ENCODE measurements around the gene ZNF454.

Gene ZNF454

DNA sequence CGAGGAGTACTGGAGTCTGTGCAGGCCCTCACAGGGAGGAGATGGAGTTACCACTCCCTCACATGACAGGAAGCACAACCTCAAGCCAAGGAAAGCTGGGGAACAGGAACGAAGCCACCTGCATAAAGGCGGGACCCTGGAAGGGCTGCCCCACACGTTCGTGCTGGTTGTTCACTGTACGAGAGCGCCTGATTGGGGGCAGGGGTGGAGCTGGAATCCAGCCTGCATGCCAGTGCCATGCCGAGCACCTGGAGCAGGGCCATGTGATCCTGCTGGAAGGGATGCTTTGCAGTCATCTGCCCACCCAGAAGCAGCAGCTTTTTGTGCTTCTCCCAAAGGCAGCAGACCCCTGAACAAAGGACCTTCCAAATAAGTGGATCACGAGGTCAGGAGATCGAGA, 42.7 kb downstream of the ZNF454 start:
- H3K9me3 ChIP-seq (ENCODE audit: control insufficient read depth, low read length): no peaks in the 10 kb centered on the region
- H3K27me3 ChIP-seq (replicated peaks; ENCODE audit: control insufficient read depth, insufficient read depth, low read length, poor library complexity, severe bottlenecking): no peaks in the 10 kb centered on the region
- no peak overlapping the region for H3K27ac ChIP-seq (ENCODE audit: insufficient read depth, low read length, poor library complexity, severe bottlenecking)
- no peaks in the 10 kb centered on the region for H3K36me3 ChIP-seq (ENCODE audit: control insufficient read depth, insufficient read depth, low read length)
- no peaks in the 10 kb centered on the region for H3K4me1 ChIP-seq (ENCODE audit: control insufficient read depth, insufficient read depth, low read length, poor library complexity, severe bottlenecking)
- DNase-seq: no peak
- no peak overlapping the region for H3K4me3 ChIP-seq (ENCODE audit: insufficient read depth, low read depth, low read length, poor library complexity, severe bottlenecking)

DNA sequence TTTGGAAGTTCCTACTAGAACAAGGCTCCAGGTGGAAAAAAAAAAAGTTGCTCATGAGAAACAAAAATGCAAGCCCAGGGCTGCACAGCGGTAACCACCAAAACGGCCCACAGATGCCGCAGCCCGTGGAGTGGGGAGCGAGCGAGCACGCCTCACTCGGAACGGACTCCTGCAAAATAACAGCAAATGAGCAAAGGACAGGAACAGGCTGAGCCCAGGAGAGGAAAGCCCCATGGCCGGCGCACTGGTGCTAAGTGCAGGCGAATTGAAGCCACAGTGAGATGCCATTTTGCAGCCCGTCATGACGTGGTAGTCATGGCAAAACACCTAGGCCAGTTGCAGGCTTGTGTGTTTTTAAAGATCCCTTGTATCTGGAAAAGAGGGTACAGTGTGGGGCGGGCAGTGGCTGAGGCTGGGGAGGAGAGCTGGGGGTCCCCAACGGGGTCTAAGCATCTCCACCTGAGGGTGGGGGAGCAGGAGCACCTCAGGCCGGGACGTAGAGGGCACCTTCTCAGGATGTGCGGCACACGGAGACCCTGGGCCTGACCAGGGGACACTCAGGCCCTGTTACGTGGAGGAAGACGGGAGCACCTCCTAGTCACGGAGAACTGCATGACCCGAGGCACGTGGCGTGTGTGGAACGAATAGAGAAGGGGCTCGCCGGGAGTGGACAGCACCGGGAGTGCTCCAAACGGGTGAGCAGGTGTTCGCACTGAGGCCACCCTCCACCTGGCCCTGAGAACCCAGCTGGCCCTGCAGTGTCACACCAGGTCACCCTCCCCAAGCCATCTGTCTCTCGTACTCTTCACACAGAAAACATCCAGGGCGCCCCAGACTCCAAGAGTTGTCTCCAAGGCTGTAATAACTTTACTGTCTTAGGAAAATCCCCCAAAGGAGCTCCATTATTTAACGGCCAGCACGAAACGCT, 43.4 kb downstream of the ZNF454 start:
- no peak overlapping the region for H3K4me3 ChIP-seq (ENCODE audit: insufficient read depth, low read depth, low read length, poor library complexity, severe bottlenecking)
- no peaks in the 10 kb centered on the region for H3K27me3 ChIP-seq (replicated peaks; ENCODE audit: control insufficient read depth, insufficient read depth, low read length, poor library complexity, severe bottlenecking)
- H3K36me3 ChIP-seq (ENCODE audit: control insufficient read depth, insufficient read depth, low read length): no peaks in the 10 kb centered on the region
- H3K9me3 ChIP-seq (ENCODE audit: control insufficient read depth, low read length): no peaks in the 10 kb centered on the region
- no peaks in the 10 kb centered on the region for H3K4me1 ChIP-seq (ENCODE audit: control insufficient read depth, insufficient read depth, low read length, poor library complexity, severe bottlenecking)
- no peak for DNase-seq
- H3K27ac ChIP-seq (ENCODE audit: insufficient read depth, low read length, poor library complexity, severe bottlenecking): no peak overlapping the region

DNA sequence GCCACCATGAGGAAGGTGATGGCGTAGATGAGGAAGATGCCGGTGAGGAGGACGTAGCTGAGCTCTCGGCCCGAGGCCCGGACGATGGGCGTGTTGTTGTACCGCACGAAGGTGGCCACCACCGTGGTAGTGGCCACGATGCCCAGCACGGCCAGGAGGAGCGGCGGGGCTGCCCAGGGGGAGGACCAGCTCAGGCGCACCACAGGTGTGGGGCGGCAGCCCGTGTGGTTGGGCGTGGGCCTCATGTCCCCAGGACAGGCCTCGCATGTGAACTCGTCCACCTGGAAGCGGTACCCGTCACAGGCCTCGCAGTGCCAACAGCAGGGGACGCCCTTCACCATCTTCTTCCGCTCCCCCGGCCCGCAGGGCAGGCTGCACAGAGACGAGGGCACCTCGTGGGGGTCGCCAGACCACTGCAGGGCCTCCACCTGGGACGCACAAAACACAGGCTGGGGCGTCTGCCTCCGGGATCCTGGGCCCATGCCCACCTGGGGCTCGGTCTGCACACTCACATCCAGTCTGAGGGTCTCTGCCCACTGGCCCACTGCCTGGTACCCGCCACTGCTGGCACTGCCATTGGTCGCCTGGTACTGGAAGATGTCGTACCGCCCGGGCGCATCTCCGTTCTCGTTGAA, 45.4 kb downstream of the ZNF454 start:
- H3K4me3 ChIP-seq (ENCODE audit: insufficient read depth, low read depth, low read length, poor library complexity, severe bottlenecking): no peak overlapping the region
- no peaks in the 10 kb centered on the region for H3K27me3 ChIP-seq (replicated peaks; ENCODE audit: control insufficient read depth, insufficient read depth, low read length, poor library complexity, severe bottlenecking)
- DNase-seq: no peak
- no peaks in the 10 kb centered on the region for H3K9me3 ChIP-seq (ENCODE audit: control insufficient read depth, low read length)
- no peaks in the 10 kb centered on the region for H3K36me3 ChIP-seq (ENCODE audit: control insufficient read depth, insufficient read depth, low read length)
- no peaks in the 10 kb centered on the region for H3K4me1 ChIP-seq (ENCODE audit: control insufficient read depth, insufficient read depth, low read length, poor library complexity, severe bottlenecking)
- no peak overlapping the region for H3K27ac ChIP-seq (ENCODE audit: insufficient read depth, low read length, poor library complexity, severe bottlenecking)

DNA sequence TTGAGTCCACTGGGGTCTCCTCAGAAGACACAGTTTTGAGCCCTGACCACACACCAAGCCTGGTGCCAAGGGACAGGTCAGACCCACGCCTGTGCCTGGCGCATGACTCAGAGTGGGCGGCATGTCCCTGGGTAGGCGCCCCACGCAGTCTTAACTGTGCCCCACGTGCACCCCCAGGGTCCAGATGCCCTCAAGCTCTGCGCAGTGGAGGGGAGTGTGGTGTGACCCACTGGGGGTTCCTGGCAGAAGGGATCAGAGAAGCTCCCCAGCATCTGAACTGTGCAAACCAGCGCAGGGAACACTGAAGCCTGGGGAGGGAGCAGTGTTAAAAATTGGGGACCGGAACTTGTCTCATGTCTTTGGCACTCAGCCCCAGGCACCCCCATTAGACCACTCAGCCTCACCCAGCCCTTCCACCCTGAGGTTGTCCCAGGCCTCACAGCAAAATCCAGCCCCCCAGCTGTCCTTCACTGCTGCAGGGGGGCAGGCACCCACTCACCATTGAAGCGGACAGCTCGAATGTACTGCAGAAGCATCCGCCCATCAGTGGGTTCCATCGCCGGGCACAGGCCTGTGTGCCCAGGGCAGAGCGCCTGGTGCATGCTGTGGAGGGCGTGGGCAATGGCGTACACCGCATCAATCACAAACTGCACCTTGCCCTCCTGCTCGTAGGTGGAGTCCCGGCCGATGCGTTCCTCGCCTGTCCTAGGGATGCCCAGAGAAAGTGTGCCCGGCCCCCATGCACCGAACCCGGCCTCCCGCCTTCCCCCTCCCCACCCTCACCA, 47.6 kb downstream of the ZNF454 start:
- no peaks in the 10 kb centered on the region for H3K9me3 ChIP-seq (ENCODE audit: control insufficient read depth, low read length)
- peaks cover 2% of the 10 kb centered on the region for H3K27me3 ChIP-seq (replicated peaks; ENCODE audit: control insufficient read depth, insufficient read depth, low read length, poor library complexity, severe bottlenecking)
- no peaks in the 10 kb centered on the region for H3K36me3 ChIP-seq (ENCODE audit: control insufficient read depth, insufficient read depth, low read length)
- H3K4me1 ChIP-seq (ENCODE audit: control insufficient read depth, insufficient read depth, low read length, poor library complexity, severe bottlenecking): no peaks in the 10 kb centered on the region
- no peak for DNase-seq
- no peak overlapping the region for H3K27ac ChIP-seq (ENCODE audit: insufficient read depth, low read length, poor library complexity, severe bottlenecking)
- H3K4me3 ChIP-seq (ENCODE audit: insufficient read depth, low read depth, low read length, poor library complexity, severe bottlenecking): no peak overlapping the region

DNA sequence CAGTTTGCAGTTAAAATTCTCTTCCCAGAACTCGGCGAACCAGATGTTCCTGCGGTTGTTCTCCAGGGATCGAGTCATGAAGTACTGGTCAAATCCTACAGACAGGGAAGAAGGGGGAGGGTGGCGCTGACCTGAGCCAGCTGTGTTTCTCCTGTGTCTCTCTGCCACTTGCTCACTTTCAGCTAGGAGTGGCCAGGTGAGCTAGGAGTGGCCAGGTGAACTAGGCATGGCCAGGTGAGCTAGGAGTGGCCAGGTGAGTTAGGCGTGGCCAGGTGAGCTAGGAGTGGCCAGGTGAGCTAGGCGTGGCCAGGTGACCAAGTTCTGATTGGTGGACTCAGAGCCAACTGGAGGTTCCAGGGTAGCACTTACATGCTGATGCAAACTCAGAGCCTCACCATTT, 48.3 kb downstream of the ZNF454 start:
- H3K4me3 ChIP-seq (ENCODE audit: insufficient read depth, low read depth, low read length, poor library complexity, severe bottlenecking): no peak overlapping the region
- H3K9me3 ChIP-seq (ENCODE audit: control insufficient read depth, low read length): no peaks in the 10 kb centered on the region

DNA sequence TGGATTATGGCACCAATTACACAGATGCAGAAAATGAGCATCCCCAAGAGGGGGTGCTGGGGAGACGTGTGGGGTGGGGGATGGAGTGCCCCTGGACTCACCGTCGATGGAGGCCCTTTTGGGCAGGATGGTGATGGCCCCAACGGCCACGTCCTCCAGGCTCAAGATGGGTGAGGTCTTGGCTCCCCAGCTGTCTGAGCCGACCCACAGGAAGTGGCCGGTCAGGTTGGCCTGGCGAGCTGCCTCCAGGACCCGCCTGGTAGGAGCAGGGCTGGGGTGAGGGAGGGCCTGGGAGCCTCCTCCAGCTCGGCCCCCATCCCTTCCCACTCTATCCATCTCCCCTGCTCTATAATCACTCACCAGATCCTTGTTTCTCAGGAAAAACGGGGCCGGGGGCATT, 49.5 kb downstream of the ZNF454 start:
- H3K4me1 ChIP-seq (ENCODE audit: control insufficient read depth, insufficient read depth, low read length, poor library complexity, severe bottlenecking): no peaks in the 10 kb centered on the region
- H3K9me3 ChIP-seq (ENCODE audit: control insufficient read depth, low read length): no peaks in the 10 kb centered on the region
- peaks cover 4% of the 10 kb centered on the region for H3K27me3 ChIP-seq (replicated peaks; ENCODE audit: control insufficient read depth, insufficient read depth, low read length, poor library complexity, severe bottlenecking)
- no peak overlapping the region for H3K27ac ChIP-seq (ENCODE audit: insufficient read depth, low read length, poor library complexity, severe bottlenecking)
- no peak overlapping the region for H3K4me3 ChIP-seq (ENCODE audit: insufficient read depth, low read depth, low read length, poor library complexity, severe bottlenecking)
- no peaks in the 10 kb centered on the region for H3K36me3 ChIP-seq (ENCODE audit: control insufficient read depth, insufficient read depth, low read length)
- DNase-seq: no peak

More for the DNA sequence above, 48.3 kb downstream of the ZNF454 start:
- no peak overlapping the region for H3K27ac ChIP-seq (ENCODE audit: insufficient read depth, low read length, poor library complexity, severe bottlenecking)
- H3K27me3 ChIP-seq (replicated peaks; ENCODE audit: control insufficient read depth, insufficient read depth, low read length, poor library complexity, severe bottlenecking): peaks cover 4% of the 10 kb centered on the region
- no peaks in the 10 kb centered on the region for H3K4me1 ChIP-seq (ENCODE audit: control insufficient read depth, insufficient read depth, low read length, poor library complexity, severe bottlenecking)
- no peak for DNase-seq
- H3K36me3 ChIP-seq (ENCODE audit: control insufficient read depth, insufficient read depth, low read length): no peaks in the 10 kb centered on the region

DNA sequence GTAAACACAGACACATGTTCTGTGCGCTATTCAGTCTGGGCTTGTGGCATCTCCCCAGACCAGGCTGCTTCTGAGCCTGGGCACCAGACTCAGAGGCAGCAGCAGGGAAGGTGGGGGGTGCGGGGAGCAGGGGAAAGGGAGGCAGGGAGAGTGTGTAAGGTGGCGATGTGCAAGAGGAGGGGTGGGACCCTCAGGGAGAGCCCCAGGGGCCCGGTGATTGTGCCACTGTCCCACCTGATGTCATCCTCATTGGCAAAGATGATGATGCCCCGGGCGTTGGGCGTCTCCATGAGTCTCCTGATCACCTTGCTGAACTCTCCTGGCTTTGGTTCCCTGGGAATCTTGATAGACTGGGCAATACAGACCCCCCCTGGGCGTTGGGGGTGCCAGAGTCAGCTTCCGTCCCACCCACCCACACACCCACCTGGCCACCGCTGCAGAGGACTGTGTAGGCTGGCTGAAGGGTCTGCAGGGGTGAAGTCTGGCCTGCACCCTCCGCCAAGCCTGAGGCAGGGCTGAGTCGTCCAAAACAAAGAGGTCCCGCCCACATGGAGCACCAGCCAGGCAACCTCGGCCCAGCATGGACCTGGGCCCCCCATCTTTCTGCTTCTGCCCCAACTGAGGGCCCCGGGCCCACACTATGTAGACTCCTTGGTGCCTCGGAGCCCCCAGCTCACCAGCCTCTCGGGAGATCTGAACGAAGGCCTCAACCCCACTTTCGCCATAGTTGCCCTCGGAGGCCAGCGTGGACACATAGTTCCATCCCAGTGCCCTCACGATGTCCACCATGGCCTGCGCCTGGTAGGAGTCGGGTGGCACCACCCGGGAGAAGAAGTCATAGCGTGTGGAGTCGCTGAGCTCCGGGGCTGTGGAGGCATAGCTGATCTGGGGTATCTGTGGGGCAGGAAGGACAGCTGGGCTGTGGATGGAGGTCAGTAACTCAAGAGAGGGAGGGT, 50.5 kb downstream of the ZNF454 start:
- Histone ChIP-seq H3K27ac (ENCODE audit: insufficient read depth, low read length, poor library complexity, severe bottlenecking) (no peak overlapping the region), H3K9me3 (ENCODE audit: control insufficient read depth, low read length) (no peaks in the 10 kb centered on the region), H3K27me3 (replicated peaks; ENCODE audit: control insufficient read depth, insufficient read depth, low read length, poor library complexity, severe bottlenecking) (peaks cover 4% of the 10 kb centered on the region), H3K4me1 (ENCODE audit: control insufficient read depth, insufficient read depth, low read length, poor library complexity, severe bottlenecking) (no peaks in the 10 kb centered on the region), H3K36me3 (ENCODE audit: control insufficient read depth, insufficient read depth, low read length) (no peaks in the 10 kb centered on the region), H3K4me3 (ENCODE audit: insufficient read depth, low read depth, low read length, poor library complexity, severe bottlenecking) (no peak overlapping the region)
- no peak for DNase-seq

DNA sequence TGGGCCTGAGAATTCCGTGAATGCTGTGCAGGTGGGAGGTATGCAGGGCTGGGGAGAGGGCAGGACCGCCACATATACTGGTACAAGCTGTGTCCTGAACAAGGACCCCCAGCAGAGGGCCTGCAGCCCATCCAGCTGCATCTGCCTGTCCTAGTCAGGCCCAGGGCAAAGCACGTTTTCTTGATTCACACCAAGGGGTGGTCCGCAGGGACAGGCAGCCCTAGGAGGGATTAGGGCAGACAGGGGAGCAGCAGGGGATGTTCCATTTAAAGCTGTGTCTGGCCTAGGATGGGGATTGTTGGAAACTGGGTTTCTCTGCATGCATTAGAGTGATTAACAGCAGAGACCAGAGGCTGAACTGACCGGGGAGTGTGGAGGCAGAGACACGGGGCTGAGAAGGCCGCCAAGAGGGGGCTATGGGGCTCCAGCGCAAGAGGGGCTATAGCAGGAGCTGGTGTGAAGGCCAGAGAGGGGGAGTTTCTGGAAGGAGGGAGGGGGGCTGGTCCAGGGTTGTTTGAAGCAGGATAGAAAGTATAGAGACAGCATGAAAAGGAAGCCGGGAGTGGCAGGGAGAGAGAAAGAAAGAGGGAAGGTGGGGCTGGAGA, 51.4 kb downstream of the ZNF454 start:
- Histone ChIP-seq H3K4me1 (ENCODE audit: control insufficient read depth, insufficient read depth, low read length, poor library complexity, severe bottlenecking) (no peaks in the 10 kb centered on the region), H3K9me3 (ENCODE audit: control insufficient read depth, low read length) (no peaks in the 10 kb centered on the region), H3K27me3 (replicated peaks; ENCODE audit: control insufficient read depth, insufficient read depth, low read length, poor library complexity, severe bottlenecking) (peaks cover 4% of the 10 kb centered on the region), H3K27ac (ENCODE audit: insufficient read depth, low read length, poor library complexity, severe bottlenecking) (no peak overlapping the region), H3K4me3 (ENCODE audit: insufficient read depth, low read depth, low read length, poor library complexity, severe bottlenecking) (no peak overlapping the region), H3K36me3 (ENCODE audit: control insufficient read depth, insufficient read depth, low read length) (no peaks in the 10 kb centered on the region)
- DNase-seq: no peak

DNA sequence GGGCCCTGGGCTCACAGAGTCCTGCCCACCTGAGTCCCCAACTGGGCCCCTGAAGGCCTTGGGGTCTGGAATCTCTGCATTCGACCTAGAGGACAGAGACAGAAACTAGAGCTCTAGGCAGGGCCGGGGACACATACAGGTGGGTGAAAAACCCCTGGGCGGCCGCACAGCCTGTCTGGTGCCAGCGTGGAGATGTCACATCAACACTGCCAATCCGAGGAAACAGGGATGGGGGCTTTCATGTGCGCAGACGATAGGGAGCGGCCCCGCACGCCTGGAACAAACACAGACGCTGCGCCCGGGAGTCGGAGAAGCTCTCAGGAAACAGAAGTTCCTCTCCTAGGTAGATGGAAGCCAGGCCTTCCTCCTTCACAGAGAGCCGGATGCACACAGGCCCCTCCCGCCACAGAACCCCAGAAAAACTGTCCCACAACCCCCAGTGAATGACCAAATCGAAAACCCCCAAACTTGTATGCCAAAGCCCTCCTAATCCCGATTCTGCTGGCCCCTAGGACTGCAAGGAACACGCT, 52.3 kb downstream of the ZNF454 start:
- H3K4me3 ChIP-seq (ENCODE audit: insufficient read depth, low read depth, low read length, poor library complexity, severe bottlenecking): no peak overlapping the region
- H3K27me3 ChIP-seq (replicated peaks; ENCODE audit: control insufficient read depth, insufficient read depth, low read length, poor library complexity, severe bottlenecking): peaks cover 4% of the 10 kb centered on the region
- no peak for DNase-seq
- H3K9me3 ChIP-seq (ENCODE audit: control insufficient read depth, low read length): no peaks in the 10 kb centered on the region
- no peak overlapping the region for H3K27ac ChIP-seq (ENCODE audit: insufficient read depth, low read length, poor library complexity, severe bottlenecking)
- no peaks in the 10 kb centered on the region for H3K36me3 ChIP-seq (ENCODE audit: control insufficient read depth, insufficient read depth, low read length)
- no peaks in the 10 kb centered on the region for H3K4me1 ChIP-seq (ENCODE audit: control insufficient read depth, insufficient read depth, low read length, poor library complexity, severe bottlenecking)
